ENCODE data around the gene GABRB3. TPM values are rescaled to one million over a fixed set of nuclear protein-coding genes. Genes with fewer than 3 reads are reported as not detected.

The GABRB3 gene
- total RNA-seq, 2 experiments from 2014 or later: not detected

DNA sequence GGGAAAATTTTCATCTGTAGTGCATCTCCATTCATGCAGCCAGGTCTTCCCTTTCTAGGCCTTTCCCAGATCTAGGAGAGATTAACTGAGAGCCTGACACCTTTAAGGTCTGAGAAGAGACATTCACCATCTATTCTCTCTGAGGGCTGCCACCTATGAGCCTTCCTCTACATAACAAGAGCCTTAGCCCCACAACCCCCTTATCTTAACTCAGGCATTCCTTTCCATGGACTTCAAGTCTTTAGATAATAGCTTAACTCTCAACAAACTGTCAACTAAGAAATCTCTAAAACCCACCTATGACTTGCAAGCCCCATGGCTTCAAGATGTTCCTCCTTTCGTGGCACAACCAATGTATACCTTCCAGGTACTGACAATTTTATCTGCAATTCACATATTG lies 121.0 kb downstream of the GABRB3 start:
- Mint-ChIP-seq H3K36me3 (ENCODE audit: low read depth) (no peaks in the 10 kb centered on the region), H3K4me1 (no peaks in the 10 kb centered on the region), H3K27me3 (no peaks in the 10 kb centered on the region), H3K27ac (no peak overlapping the region), H3K9me3 (peaks cover 36% of the 10 kb centered on the region), H3K4me3 (no peak overlapping the region)
- DNase-seq: no peak
- ChIA-PET CTCF (no interaction called here), POLR2A (no interaction called here)

DNA sequence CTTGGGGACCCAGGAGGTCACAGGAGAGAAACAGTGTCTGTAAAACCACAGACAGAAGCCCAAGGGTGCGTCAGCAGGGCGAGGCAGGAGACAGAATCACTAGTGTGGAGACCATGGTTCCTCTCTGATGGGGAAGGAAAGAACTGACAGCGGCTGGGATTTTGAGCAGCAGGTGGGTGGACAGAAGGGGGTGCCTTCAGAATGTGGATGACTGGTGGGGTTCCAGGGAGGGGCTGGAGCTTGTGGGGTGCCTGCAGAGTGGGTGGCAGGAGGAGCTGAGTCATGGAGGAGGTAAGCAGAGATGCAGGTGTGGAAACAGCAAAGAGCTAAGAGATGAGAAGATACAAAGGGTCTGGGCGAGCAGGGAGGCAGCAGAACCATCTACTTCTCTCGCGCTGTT lies 124.2 kb downstream of the GABRB3 start:
- no peak for DNase-seq
- CTCF ChIA-PET: no interaction called here
- H3K36me3 Mint-ChIP-seq (ENCODE audit: low read depth): no peaks in the 10 kb centered on the region
- no peak overlapping the region for H3K27ac Mint-ChIP-seq
- no peaks in the 10 kb centered on the region for H3K4me1 Mint-ChIP-seq
- H3K4me3 Mint-ChIP-seq: no peak overlapping the region
- H3K27me3 Mint-ChIP-seq: no peaks in the 10 kb centered on the region
- POLR2A ChIA-PET: no interaction called here
- peaks cover 38% of the 10 kb centered on the region for H3K9me3 Mint-ChIP-seq

DNA sequence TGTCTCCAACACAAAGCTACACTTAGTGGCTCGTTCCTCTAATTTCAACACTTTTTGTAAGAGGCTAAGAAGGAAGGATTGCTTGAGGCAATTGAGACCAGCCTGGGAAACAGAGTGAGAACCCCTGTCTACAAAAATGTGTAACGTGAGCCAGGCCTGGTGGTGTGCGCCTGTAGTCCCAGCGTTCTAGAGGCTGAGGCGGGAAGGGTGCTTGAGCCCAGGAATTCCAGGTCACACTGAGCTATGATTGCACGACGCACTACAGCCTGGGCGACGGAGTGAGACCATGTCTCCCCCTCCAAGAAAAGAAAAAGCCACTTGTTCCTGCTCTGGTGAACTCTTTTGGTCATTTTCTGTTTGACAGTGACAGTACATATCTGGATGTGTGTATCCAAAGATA lies 127.9 kb downstream of the GABRB3 start:
- ChIA-PET CTCF (no interaction called here), POLR2A (no interaction called here)
- H3K36me3 Mint-ChIP-seq (ENCODE audit: low read depth): no peaks in the 10 kb centered on the region
- H3K27me3 Mint-ChIP-seq: no peaks in the 10 kb centered on the region
- no peak overlapping the region for H3K4me3 Mint-ChIP-seq
- no peak for DNase-seq
- H3K4me1 Mint-ChIP-seq: no peaks in the 10 kb centered on the region
- peaks cover 35% of the 10 kb centered on the region for H3K9me3 Mint-ChIP-seq
- no peak overlapping the region for H3K27ac Mint-ChIP-seq

DNA sequence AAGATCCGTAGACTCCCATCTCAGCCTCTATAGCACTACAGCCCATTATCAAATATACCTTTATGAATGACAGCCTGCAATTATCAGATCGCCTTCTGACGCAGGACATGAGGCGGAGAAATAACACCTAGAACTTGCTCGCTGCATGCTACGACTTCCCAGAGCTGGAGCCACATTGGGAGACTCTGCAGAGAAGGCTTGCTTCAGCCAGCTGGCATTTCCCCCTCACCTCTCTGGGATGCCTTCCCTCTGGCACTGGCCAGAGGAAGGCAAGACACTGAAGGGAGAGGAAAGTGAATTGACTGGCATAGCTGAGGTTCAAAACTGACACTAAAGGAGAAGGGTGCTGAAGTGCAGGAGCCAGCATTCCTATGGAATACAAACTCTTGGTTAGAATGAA lies 131.7 kb downstream of the GABRB3 start:
- Mint-ChIP-seq H3K36me3 (ENCODE audit: low read depth) (no peaks in the 10 kb centered on the region), H3K27ac (no peak overlapping the region), H3K4me3 (no peak overlapping the region), H3K27me3 (no peaks in the 10 kb centered on the region), H3K9me3 (peaks cover 31% of the 10 kb centered on the region), H3K4me1 (no peaks in the 10 kb centered on the region)
- no peak for DNase-seq
- CTCF ChIA-PET: no interaction called here
- POLR2A ChIA-PET: no interaction called here

DNA sequence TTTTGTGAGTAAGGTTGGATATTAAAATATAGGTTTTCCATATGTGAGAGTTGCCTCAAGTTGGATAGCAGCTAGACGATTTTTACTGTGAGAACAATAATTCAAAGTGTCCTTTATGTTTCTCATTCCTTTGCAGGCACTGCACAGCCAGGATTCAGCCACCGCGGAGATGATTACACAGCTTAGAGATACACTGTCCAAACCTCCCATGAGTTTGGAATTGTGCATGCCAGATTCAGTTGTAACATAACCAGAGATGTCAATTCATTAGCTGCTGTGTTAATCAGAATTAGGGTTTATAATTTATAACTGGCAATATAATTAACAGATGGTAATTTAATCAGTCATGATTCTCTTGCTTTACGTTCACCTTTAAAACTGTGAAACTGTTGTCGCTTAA lies 132.3 kb downstream of the GABRB3 start:
- no peaks in the 10 kb centered on the region for H3K27me3 Mint-ChIP-seq
- DNase-seq: no peak
- CTCF ChIA-PET: no interaction called here
- peaks cover 31% of the 10 kb centered on the region for H3K9me3 Mint-ChIP-seq
- no peak overlapping the region for H3K4me3 Mint-ChIP-seq
- no peaks in the 10 kb centered on the region for H3K36me3 Mint-ChIP-seq (ENCODE audit: low read depth)
- no peak overlapping the region for H3K27ac Mint-ChIP-seq
- no peaks in the 10 kb centered on the region for H3K4me1 Mint-ChIP-seq
- POLR2A ChIA-PET: no interaction called here

DNA sequence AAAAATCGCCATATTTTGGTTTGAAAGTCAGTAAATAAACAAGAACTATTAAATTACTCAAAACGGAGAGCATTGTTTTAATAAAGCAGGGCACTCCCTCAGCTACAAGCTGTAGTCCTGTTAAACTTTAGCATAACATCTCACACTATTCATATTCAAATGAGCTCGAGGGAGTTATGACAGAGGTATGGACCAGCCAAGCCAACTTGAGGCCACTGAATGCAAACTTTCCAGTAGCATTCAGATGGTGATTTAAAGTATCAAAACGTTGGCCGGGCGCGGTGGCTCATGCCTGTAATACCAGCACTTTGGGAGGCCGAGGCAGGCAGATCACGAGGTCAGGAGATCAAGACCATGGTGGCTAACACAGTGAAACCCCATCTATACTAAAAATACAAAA lies 132.9 kb downstream of the GABRB3 start:
- Mint-ChIP-seq H3K36me3 (ENCODE audit: low read depth) (no peaks in the 10 kb centered on the region), H3K27me3 (no peaks in the 10 kb centered on the region), H3K27ac (no peak overlapping the region), H3K4me3 (no peak overlapping the region), H3K9me3 (peaks cover 30% of the 10 kb centered on the region), H3K4me1 (no peaks in the 10 kb centered on the region)
- POLR2A ChIA-PET: no interaction called here
- CTCF ChIA-PET: no interaction called here
- no peak for DNase-seq

DNA sequence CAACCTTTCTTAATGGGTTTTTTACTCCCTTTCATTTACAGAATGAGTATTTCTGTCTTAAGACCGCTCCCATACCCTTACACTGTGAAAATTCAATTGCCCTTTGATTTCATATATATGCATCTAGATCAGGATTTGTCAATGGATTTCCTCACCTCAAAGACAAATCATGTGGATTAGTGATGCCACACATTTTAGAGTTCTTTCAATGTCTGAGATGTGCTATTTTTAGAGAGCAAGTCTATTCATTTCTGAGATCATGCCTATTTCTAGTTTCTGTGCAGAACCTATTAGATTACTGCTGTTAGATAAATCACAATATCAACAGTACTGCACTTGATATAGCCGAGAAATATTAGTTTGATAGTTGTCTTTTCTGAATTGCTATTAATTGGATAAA lies 137.3 kb downstream of the GABRB3 start:
- H3K36me3 Mint-ChIP-seq (ENCODE audit: low read depth): no peaks in the 10 kb centered on the region
- ChIA-PET CTCF (no interaction called here), POLR2A (no interaction called here)
- H3K9me3 Mint-ChIP-seq: peaks cover 29% of the 10 kb centered on the region
- no peak overlapping the region for H3K4me3 Mint-ChIP-seq
- H3K27me3 Mint-ChIP-seq: no peaks in the 10 kb centered on the region
- DNase-seq: no peak
- H3K4me1 Mint-ChIP-seq: no peaks in the 10 kb centered on the region
- no peak overlapping the region for H3K27ac Mint-ChIP-seq

DNA sequence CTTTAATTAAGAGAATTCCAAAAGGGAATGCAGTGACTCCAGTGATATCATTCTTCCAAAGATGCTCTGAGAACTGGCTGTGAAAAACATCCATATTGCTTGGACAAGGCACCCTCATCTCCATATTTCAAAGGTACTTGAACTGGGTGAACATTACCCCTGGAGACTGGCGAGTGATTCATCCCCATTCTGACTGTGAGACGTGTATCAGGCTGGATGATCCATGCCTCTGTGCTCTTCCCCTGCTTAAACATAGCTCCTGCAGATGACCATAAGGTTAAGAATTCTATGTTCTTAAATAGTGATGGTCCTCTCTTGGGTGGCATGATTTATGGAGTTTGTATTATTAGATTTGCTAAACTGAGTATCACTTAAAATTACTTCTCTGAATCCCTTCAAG lies 137.8 kb downstream of the GABRB3 start:
- H3K4me3 Mint-ChIP-seq: no peak overlapping the region
- H3K27me3 Mint-ChIP-seq: no peaks in the 10 kb centered on the region
- H3K9me3 Mint-ChIP-seq: peaks cover 29% of the 10 kb centered on the region
- no peaks in the 10 kb centered on the region for H3K4me1 Mint-ChIP-seq
- ChIA-PET CTCF (no interaction called here), POLR2A (no interaction called here)
- DNase-seq: no peak
- no peaks in the 10 kb centered on the region for H3K36me3 Mint-ChIP-seq (ENCODE audit: low read depth)
- H3K27ac Mint-ChIP-seq: no peak overlapping the region

DNA sequence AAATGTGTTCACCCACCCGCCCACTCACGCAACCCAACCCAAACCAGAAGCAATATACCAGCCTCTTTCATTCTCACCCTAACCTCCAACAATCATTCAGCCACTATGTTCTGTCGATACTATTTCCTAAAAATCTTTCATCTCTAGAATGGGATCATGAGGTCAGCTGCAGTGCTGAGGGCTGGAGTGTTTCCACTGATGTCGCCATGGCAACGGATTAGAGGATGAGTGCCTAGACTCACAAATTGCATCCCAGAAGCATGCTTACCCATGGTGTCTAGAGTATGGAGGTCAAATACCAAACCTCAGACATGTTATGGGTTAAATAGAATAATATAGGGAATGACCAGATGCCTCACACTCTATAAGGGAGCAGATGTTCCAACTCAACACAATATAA lies 138.5 kb downstream of the GABRB3 start:
- DNase-seq: no peak
- no peak overlapping the region for H3K27ac Mint-ChIP-seq
- POLR2A ChIA-PET: no interaction called here

GRCh38 chr15:26632500-26632899 lies 140.4 kb downstream of the GABRB3 start:
- Mint-ChIP-seq H3K27ac (no peak overlapping the region), H3K4me3 (no peak overlapping the region), H3K36me3 (ENCODE audit: low read depth) (no peaks in the 10 kb centered on the region), H3K9me3 (peaks cover 25% of the 10 kb centered on the region), H3K27me3 (no peaks in the 10 kb centered on the region), H3K4me1 (no peaks in the 10 kb centered on the region)
- POLR2A ChIA-PET: no interaction called here
- CTCF ChIA-PET: no interaction called here
- DNase-seq: no peak

More for the DNA sequence above, 138.5 kb downstream of the GABRB3 start:
- H3K4me3 Mint-ChIP-seq: no peak overlapping the region
- no peaks in the 10 kb centered on the region for H3K4me1 Mint-ChIP-seq
- no peaks in the 10 kb centered on the region for H3K27me3 Mint-ChIP-seq
- no peaks in the 10 kb centered on the region for H3K36me3 Mint-ChIP-seq (ENCODE audit: low read depth)
- CTCF ChIA-PET: no interaction called here
- H3K9me3 Mint-ChIP-seq: peaks cover 25% of the 10 kb centered on the region

DNA sequence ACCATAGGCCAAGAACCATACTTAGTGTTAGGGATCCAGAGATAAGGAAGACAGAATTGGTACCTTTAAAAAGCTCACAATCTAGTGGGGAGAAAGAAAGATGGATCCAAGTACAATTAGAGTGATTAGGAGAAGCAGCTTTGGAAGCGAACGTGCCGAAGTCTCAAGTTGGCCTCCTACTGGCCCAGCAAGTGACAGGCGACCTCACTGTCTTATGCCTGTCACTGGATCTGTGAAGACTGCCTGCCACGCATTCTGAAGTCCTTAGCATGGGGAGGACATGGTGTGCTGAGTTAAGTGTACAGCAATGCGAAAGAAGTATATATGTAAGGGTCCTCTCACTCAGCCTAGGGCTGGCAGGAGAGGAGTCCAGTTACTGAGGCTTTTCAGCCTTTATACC lies 141.0 kb downstream of the GABRB3 start:
- ChIA-PET POLR2A (no interaction called here), CTCF (no interaction called here)
- Mint-ChIP-seq H3K4me1 (no peaks in the 10 kb centered on the region), H3K27me3 (no peaks in the 10 kb centered on the region), H3K27ac (no peak overlapping the region), H3K9me3 (peaks cover 25% of the 10 kb centered on the region), H3K4me3 (no peak overlapping the region), H3K36me3 (ENCODE audit: low read depth) (no peaks in the 10 kb centered on the region)
- DNase-seq: no peak

DNA sequence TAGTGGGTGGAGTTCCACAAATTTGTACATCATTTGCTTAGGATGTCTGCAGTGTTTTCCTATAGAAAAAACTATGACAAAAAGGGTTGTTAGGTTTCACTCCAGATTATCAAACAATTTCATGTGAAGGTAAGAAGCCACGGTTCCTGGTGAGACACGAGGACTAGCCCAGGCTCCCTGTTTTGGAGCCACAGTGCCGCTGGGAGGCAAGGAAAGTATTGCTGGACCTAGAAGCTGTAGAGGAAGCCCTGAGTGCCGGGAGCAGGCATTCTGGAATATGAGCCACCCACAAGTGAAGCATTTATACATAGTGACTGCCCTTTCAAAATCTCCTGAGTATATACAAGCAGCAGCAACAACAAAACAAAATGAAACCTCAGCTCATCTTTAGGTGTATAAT lies 142.0 kb downstream of the GABRB3 start:
- Mint-ChIP-seq H3K27ac (no peak overlapping the region), H3K4me3 (no peak overlapping the region), H3K36me3 (ENCODE audit: low read depth) (no peaks in the 10 kb centered on the region), H3K27me3 (no peaks in the 10 kb centered on the region), H3K9me3 (peaks cover 25% of the 10 kb centered on the region), H3K4me1 (no peaks in the 10 kb centered on the region)
- ChIA-PET CTCF (no interaction called here), POLR2A (no interaction called here)
- DNase-seq: no peak

GRCh38 chr15:26628879-26629529 lies 143.9 kb downstream of the GABRB3 start:
- peak; percentile 17 for DNase-seq
- H3K4me3 Mint-ChIP-seq: no peak overlapping the region

GRCh38 chr15:26628071-26628470 lies 144.8 kb downstream of the GABRB3 start:
- ChIA-PET CTCF (no interaction called here), POLR2A (no interaction called here)
- no peak overlapping the region for H3K4me3 Mint-ChIP-seq
- no peaks in the 10 kb centered on the region for H3K27me3 Mint-ChIP-seq
- peaks cover 25% of the 10 kb centered on the region for H3K9me3 Mint-ChIP-seq
- H3K4me1 Mint-ChIP-seq: no peaks in the 10 kb centered on the region
- H3K27ac Mint-ChIP-seq: no peak overlapping the region
- no peaks in the 10 kb centered on the region for H3K36me3 Mint-ChIP-seq (ENCODE audit: low read depth)
- no peak for DNase-seq

More at GRCh38 chr15:26628879-26629529, 143.9 kb downstream of the GABRB3 start:
- H3K9me3 Mint-ChIP-seq: peaks cover 27% of the 10 kb centered on the region
- H3K36me3 Mint-ChIP-seq (ENCODE audit: low read depth): no peaks in the 10 kb centered on the region
- ChIA-PET CTCF (no interaction called here), POLR2A (no interaction called here)
- H3K27ac Mint-ChIP-seq: no peak overlapping the region
- H3K27me3 Mint-ChIP-seq: no peaks in the 10 kb centered on the region
- H3K4me1 Mint-ChIP-seq: no peaks in the 10 kb centered on the region

DNA sequence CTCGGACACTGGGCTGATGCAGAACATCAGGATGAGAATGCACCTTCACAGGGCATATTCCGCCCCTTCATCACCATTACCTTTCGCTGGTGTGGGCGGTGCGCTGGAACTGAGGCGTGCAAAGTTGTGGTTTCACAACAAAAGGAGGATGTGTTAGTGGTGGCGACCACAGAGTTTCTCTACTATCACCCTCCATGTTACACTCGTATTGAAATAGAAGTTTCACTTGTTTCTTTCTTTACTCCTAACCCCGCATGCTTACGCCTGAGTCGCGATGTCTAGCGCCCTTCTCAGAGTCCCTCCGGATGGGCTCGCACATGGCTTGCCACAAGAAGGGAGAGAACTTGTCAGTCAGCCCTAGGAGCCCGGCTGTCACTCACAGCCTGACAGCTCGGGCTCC lies 148.7 kb downstream of the GABRB3 start:
- H3K36me3 Mint-ChIP-seq (ENCODE audit: low read depth): no peaks in the 10 kb centered on the region
- CTCF ChIA-PET: no interaction called here
- H3K27ac Mint-ChIP-seq: no peak overlapping the region
- no peaks in the 10 kb centered on the region for H3K27me3 Mint-ChIP-seq
- POLR2A ChIA-PET: no interaction called here
- H3K4me3 Mint-ChIP-seq: no peak overlapping the region
- no peak for DNase-seq
- H3K9me3 Mint-ChIP-seq: peaks cover 33% of the 10 kb centered on the region
- H3K4me1 Mint-ChIP-seq: no peaks in the 10 kb centered on the region
